GM19328 (cell line): ENCODE data around the gene OPN4.

Experiments
- ATAC-seq: cut with Tn5 transposase; IDR thresholded peaks from one replicate; pipeline ENCODE4 v1.9.1; 2021; ENCODE audit warnings: mild to moderate bottlenecking, moderate library complexity; ENCODE audit not compliant: unreplicated experiment

Gene OPN4

GRCh38 chr10:86647773-86648703, 6.3 kb upstream of the OPN4 start:
- ATAC-seq: no peak

DNA sequence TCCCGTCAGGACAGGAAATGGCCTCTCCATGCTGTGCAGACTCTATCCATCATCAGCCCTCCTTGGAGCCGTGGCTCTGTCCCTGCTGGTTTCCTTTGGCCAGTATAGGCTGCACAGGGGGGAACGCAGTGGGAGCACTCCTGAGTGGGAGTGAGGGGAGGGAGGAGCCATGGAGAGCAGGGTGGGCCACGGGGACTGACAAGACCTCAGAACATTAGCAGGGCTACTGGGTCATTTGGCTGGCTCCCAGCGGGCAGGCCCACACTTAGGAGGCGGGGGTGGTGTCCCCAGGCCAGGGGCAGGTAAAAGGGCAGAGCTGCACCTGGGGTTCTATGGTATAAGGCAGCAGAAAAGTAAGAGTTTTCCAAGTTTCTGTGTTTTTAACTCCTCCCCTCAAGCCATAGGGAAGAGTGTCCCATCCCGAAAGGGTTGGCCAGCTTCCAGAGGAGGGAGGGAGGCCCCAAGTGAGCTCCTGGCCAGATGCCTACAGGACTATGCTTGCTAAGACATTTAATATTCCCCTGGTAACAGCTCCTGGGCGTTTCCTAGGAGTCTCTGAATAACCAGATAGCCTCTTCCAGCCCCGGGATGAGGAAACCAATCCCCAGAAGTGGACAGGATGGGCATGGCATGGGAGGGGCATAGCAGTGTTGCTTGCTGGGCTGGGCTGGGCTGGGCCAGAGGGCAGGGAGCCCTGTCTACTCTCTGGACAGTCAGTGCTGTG, 5.5 kb upstream of the OPN4 start:
- no peak for ATAC-seq

- ATAC-seq: no peak
Measured at GRCh38 chr10:86649471-86650150, 4.7 kb upstream of the OPN4 start.

GRCh38 chr10:86650151-86650550, 4.2 kb upstream of the OPN4 start:
- no peak for ATAC-seq

- no peak for ATAC-seq
Measured at GRCh38 chr10:86651021-86651471, 3.3 kb upstream of the OPN4 start.

DNA sequence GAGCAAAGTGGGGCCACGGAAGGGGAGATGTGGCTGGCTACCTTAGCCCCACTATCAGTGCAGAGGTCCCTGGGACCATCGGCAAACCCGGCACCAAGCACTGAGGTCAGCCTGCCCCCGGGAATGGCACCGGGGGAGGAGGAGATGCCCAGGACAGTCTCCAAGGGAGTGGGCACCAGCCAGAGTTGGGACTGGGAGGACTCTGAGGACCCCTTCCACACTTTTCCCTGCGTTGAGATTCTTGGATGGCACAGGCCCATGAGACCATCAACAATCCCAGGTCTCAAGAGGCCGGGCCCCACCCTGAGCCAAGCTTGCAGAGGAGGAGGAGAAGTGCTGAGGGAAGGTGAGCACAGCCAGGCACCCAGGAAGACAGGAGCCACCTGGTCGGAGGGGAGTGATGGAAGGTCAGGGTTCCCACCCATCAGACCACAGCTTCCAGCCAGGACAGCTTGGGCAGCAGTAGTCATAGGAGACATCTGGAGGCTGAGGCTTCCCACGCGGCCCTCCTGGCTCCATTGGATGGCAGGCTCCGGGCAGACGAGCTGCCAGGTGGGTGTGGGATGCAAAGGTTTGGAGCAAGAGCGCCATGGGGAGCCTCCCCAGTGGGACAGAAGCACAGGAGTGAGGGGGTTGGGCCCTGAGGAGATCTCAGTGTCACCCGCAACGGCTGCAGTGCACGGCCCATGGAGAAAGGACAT, 2.6 kb upstream of the OPN4 start:
- ATAC-seq: no peak

- no peak for ATAC-seq
Measured at GRCh38 chr10:86652361-86653202, 1.8 kb upstream of the OPN4 start.

GRCh38 chr10:86653379-86653778, 968 bp upstream of the OPN4 start:
- ATAC-seq: no peak

GRCh38 chr10:86653987-86654386, 360 bp upstream of the OPN4 start:
- ATAC-seq: no peak

- ATAC-seq: no peak
Measured at GRCh38 chr10:86655173-86655540, 810 bp downstream of the OPN4 start.

GRCh38 chr10:86655596-86655995, 1.2 kb downstream of the OPN4 start:
- ATAC-seq: no peak

DNA sequence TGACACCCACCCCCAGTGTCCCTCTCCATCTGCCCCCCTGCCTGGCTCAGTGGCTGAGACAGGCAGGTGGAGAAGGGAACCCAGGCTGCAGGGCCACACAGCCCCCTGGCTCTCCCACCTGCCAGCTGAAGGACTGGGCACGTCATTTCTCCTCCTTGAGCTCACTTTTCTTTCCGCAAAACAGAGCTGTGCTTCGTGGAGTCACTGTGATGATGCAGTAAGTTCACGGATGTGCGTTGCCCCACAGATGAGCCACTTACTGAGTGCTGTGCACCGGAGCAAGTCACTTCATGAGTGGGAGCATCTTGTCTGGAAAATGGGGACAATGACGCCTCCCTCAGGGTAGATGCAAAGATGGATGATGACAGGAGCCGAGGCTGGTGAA, 2.7 kb downstream of the OPN4 start:
- ATAC-seq: no peak

GRCh38 chr10:86657396-86658011, 3.2 kb downstream of the OPN4 start:
- ATAC-seq: no peak

- no peak for ATAC-seq
Measured at GRCh38 chr10:86658261-86658741, 4.0 kb downstream of the OPN4 start.

GRCh38 chr10:86658751-86659150, 4.4 kb downstream of the OPN4 start:
- ATAC-seq: no peak

- ATAC-seq: no peak
Measured at GRCh38 chr10:86659161-86659691, 4.9 kb downstream of the OPN4 start.

- ATAC-seq: no peak
Measured at GRCh38 chr10:86659721-86660453, 5.5 kb downstream of the OPN4 start.
